ENCODE results near the gene IL10RB. TPM values are rescaled to one million over a fixed set of nuclear protein-coding genes. Genes with fewer than 3 reads are reported as not detected.

Gene IL10RB
- total RNA-seq, 1 donor from 2014 or later = 19.2 TPM

DNA sequence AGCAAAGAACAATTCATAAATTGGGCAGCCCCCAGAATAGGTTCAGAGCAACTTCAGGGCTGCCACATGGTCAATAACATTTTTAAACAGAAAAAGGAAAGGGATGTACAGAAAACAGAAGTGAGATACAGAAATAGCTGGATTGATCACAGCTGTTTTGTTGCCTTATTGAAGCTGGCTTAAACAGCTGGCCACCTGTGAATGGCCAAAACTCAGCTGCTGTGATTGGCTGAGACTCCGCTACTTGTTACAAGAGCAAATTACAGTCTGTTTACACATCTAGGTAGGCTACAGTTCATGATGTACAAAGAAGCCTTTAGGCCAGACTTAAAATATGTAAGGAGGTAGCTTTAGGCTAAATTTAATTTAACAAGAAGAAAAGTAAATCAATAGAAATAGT, 47.0 kb downstream of the IL10RB start:
- H3K36me3 Mint-ChIP-seq = peaks cover 2% of the 10 kb centered on the region
- no peak for DNase-seq (ENCODE audit: low spot score in 2 of 2, unreplicated experiment in 2 of 2)

DNA sequence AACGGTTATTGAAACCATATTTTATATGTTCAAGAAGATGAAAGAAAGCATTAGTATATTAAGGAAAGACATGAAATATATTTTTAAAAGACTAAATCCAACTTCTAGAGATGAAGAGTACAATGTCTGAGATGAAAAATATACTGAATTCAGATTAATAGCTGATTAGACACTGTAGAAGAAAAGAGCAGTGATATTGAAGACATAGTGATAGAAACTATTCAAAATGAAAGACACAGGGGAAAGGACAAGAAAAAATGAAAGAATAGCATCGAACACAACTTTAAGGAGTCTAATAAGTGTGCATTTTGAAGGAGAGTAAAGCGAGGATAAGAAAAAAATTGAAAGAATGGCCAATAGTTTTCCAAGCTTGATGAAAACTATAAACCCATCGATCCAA, 47.4 kb downstream of the IL10RB start:
- Mint-ChIP-seq H3K36me3 (peaks cover 2% of the 10 kb centered on the region), H3K27me3 (ENCODE audit: low read depth) (peaks cover 28% of the 10 kb centered on the region), H3K4me3 (no peak overlapping the region), H3K4me1 (peaks cover 6% of the 10 kb centered on the region), H3K9me3 (peaks cover 16% of the 10 kb centered on the region), H3K27ac (no peak overlapping the region)
- TF ChIP-seq, protein P1, sequence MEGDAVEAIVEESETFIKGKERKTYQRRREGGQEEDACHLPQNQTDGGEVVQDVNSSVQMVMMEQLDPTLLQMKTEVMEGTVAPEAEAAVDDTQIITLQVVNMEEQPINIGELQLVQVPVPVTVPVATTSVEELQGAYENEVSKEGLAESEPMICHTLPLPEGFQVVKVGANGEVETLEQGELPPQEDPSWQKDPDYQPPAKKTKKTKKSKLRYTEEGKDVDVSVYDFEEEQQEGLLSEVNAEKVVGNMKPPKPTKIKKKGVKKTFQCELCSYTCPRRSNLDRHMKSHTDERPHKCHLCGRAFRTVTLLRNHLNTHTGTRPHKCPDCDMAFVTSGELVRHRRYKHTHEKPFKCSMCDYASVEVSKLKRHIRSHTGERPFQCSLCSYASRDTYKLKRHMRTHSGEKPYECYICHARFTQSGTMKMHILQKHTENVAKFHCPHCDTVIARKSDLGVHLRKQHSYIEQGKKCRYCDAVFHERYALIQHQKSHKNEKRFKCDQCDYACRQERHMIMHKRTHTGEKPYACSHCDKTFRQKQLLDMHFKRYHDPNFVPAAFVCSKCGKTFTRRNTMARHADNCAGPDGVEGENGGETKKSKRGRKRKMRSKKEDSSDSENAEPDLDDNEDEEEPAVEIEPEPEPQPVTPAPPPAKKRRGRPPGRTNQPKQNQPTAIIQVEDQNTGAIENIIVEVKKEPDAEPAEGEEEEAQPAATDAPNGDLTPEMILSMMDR (IDR thresholded peaks at IDR 0.05; ENCODE audit: unreplicated experiment) = no peak
- DNase-seq (ENCODE audit: low spot score in 2 of 2, unreplicated experiment in 2 of 2) = no peak

More for the DNA sequence above, 47.0 kb downstream of the IL10RB start:
- Mint-ChIP-seq H3K4me1 (peaks cover 7% of the 10 kb centered on the region), H3K27me3 (ENCODE audit: low read depth) (peaks cover 25% of the 10 kb centered on the region), H3K9me3 (peaks cover 16% of the 10 kb centered on the region), H3K4me3 (no peak overlapping the region), H3K27ac (no peak overlapping the region)
- TF ChIP-seq, protein P1 (IDR thresholded peaks at IDR 0.05; ENCODE audit: unreplicated experiment) = no peak

DNA sequence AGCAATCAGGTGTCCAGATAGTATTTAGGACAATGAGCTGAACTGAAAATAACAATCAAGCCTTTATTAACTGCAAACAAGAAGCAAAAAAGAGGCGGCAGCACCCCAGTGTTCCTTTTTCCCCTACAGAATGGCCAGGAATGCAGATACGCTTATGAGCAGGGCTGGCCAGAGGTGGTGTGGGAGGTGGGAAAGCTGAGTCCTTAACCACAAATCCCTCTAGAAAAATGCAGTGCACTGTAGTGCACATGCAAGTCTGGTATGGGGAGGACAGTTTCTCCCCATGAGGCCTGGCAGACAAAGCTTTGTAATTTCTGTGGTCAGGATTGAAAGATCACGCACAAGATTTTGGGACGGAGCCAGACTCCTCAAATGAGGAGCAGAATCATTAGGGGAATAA, 47.9 kb downstream of the IL10RB start:
- Mint-ChIP-seq H3K9me3 (peaks cover 16% of the 10 kb centered on the region), H3K27ac (no peak overlapping the region), H3K27me3 (ENCODE audit: low read depth) (peaks cover 28% of the 10 kb centered on the region), H3K4me3 (no peak overlapping the region), H3K36me3 (peaks cover 2% of the 10 kb centered on the region), H3K4me1 (peaks cover under 1% of the 10 kb centered on the region)
- no peak for DNase-seq (ENCODE audit: low spot score in 2 of 2, unreplicated experiment in 2 of 2)
- TF ChIP-seq, protein P1 (IDR thresholded peaks at IDR 0.05; ENCODE audit: unreplicated experiment) = no peak

DNA sequence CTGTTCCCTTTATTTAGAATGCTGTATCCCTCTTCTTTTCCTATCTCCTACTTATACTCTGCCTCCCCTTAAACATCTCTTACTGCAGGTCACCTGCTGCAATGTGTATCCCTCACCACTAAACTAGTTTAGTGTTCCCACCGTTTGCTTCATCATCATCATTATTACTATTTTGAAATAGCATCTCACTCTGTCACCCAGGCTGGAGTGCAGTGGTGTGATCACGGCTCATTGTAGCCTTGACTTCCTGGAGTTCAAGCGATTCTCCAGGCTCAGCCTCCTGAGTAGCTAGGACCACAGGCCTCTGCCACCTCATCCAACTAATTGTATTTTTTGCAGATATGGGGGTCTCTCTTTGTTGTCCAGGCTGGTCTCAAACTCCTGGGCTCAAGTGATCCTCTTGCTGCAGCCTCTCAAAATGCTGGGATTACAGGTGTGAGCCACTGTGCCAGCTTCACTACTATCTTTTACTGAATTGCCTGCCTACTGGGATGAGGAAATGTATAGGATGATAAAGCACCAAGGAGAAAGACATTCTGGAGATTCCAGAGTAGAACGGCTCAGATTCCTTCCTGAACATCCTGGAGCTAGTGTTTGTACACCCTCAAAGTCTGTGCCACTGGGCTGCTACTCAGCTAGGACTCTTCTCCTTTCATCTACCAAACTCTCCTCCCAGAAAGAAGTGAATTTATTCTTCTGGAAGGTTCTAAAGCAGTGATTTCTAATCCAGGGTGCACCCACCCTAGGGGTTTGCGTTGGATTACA, 50.0 kb downstream of the IL10RB start:
- peaks cover 7% of the 10 kb centered on the region for H3K9me3 Mint-ChIP-seq
- TF ChIP-seq, protein P1 (IDR thresholded peaks at IDR 0.05; ENCODE audit: unreplicated experiment) = no peak
- H3K27ac Mint-ChIP-seq = no peak overlapping the region
- H3K4me3 Mint-ChIP-seq = no peak overlapping the region
- peaks cover 32% of the 10 kb centered on the region for H3K27me3 Mint-ChIP-seq (ENCODE audit: low read depth)
- H3K4me1 Mint-ChIP-seq = no peaks in the 10 kb centered on the region
- DNase-seq (ENCODE audit: low spot score in 2 of 2, unreplicated experiment in 2 of 2) = no peak
- H3K36me3 Mint-ChIP-seq = peaks cover 2% of the 10 kb centered on the region

DNA sequence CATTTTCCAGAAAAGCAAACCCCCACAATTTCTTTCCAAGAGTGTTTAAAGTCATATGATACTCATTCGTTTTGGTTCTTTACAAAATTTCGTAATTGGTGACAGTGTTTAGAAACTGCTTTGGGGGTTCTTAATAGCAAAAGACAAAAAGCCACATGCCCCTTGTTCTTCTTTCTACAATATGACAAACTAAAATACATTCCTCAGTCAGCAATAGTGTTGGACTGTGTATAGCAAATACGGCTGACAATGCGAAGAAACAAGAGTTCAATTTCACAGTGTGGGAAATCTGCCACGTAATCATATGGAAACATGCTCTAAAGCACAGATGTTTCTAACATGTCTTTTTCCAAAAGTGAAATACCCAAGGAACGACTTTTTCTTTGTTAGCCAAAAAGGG, 51.0 kb downstream of the IL10RB start:
- no peak for DNase-seq (ENCODE audit: low spot score in 2 of 2, unreplicated experiment in 2 of 2)
- peaks cover 32% of the 10 kb centered on the region for H3K27me3 Mint-ChIP-seq (ENCODE audit: low read depth)
- peaks cover 7% of the 10 kb centered on the region for H3K9me3 Mint-ChIP-seq
- TF ChIP-seq, protein P1 (IDR thresholded peaks at IDR 0.05; ENCODE audit: unreplicated experiment) = no peak
- no peak overlapping the region for H3K27ac Mint-ChIP-seq
- H3K4me1 Mint-ChIP-seq = no peaks in the 10 kb centered on the region
- H3K36me3 Mint-ChIP-seq = peaks cover 2% of the 10 kb centered on the region
- no peak overlapping the region for H3K4me3 Mint-ChIP-seq

All from mesothelial cell of epicardium (in vitro differentiated cells).